ENCODE results near the gene ADARB1.

GRCh38 chr21:45246386-45247320 is 172.3 kb downstream of the ADARB1 start:
- TF ChIP-seq SP2 (IDR thresholded peaks at IDR 0.05; ENCODE audit: low read length) = no peak
- TF ChIP-seq RAD21 (IDR thresholded peaks at IDR 0.05 in 1 of 2, conservative IDR thresholded peaks at IDR 0.05 in 1 of 2; ENCODE audit: low read depth in 2 of 2, low read length in 2 of 2) = no peak
- TF ChIP-seq SP1 (IDR thresholded peaks at IDR 0.05; ENCODE audit: low read depth, low read length) = no peak
- TF ChIP-seq POLR2A (IDR thresholded peaks at IDR 0.05; ENCODE audit: control extremely low read depth in 1 of 2, low read depth in 2 of 2, low read length in 2 of 2) = no peak
- TF ChIP-seq, protein P1, sequence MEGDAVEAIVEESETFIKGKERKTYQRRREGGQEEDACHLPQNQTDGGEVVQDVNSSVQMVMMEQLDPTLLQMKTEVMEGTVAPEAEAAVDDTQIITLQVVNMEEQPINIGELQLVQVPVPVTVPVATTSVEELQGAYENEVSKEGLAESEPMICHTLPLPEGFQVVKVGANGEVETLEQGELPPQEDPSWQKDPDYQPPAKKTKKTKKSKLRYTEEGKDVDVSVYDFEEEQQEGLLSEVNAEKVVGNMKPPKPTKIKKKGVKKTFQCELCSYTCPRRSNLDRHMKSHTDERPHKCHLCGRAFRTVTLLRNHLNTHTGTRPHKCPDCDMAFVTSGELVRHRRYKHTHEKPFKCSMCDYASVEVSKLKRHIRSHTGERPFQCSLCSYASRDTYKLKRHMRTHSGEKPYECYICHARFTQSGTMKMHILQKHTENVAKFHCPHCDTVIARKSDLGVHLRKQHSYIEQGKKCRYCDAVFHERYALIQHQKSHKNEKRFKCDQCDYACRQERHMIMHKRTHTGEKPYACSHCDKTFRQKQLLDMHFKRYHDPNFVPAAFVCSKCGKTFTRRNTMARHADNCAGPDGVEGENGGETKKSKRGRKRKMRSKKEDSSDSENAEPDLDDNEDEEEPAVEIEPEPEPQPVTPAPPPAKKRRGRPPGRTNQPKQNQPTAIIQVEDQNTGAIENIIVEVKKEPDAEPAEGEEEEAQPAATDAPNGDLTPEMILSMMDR (IDR thresholded peaks at IDR 0.05; ENCODE audit: control extremely low read depth in 1 of 3, insufficient read depth in 1 of 3, low read depth in 1 of 3, low read length in 3 of 3) = no peak
- no peak for TF ChIP-seq TBP (IDR thresholded peaks at IDR 0.05; ENCODE audit: low read depth, low read length)

All from H1 (cell line).